H1 (cell line): ENCODE results near the gene RYR3. TPM values are rescaled to one million over a fixed set of nuclear protein-coding genes. Genes with fewer than 3 reads are reported as not detected.

ENCODE experiments used
- CTCF ChIA-PET: fragments of 300-600 bp; sonication (Branson Sonifier 250); formaldehyde crosslinking; loops from one replicate; lab custom pipeline; 2021; ENCODE audit not compliant: partially characterized antibody; lab: Charles Lee
- POLR2A ChIA-PET: fragments of 300-600 bp; sonication (Branson Sonifier 250); formaldehyde crosslinking; loops from one replicate; lab custom pipeline; 2021; ENCODE audit warnings: inconsistent platforms; ENCODE audit not compliant: partially characterized antibody; lab: Charles Lee
- DNase-seq, 2 experiments: peaks; one replicate each; pipeline versions ENCODE4 v3.0.0 to v3.0.0-alpha.2; 2010 to 2022; ENCODE audit warnings: low spot score in 2 of 2, low read depth in 1 of 2, mixed read lengths in 1 of 2
- FAIRE-seq: peaks from 2 replicates; lab custom pipeline; 2011; peaks lifted over from hg19 to GRCh38; lab: Jason Lieb, UNC
- H2AFZ ChIP-seq: 2 replicates; pipeline ENCODE4 v1.8.1; 2012; ENCODE audit warnings: low read length, inconsistent platforms
- H2AK5ac ChIP-seq: 2 replicates; pipeline ENCODE4 v1.6.1; 2013; ENCODE audit warnings: low read depth, low read length
- H2BK120ac ChIP-seq: replicated peaks from 2 replicates; pipeline ENCODE3; 2013; ENCODE audit warnings: low read depth, low read length, inconsistent platforms
- H2BK12ac ChIP-seq: 2 replicates; pipeline ENCODE4 v1.6.1; 2013; ENCODE audit warnings: low read depth, low read length
- H2BK15ac ChIP-seq: 2 replicates; pipeline ENCODE4 v1.6.1; 2013; ENCODE audit warnings: low read length
- H2BK20ac ChIP-seq: 2 replicates; pipeline ENCODE4 v1.6.1; 2013; ENCODE audit warnings: low read length
- H2BK5ac ChIP-seq: 2 replicates; pipeline ENCODE4 v1.6.1; 2013; ENCODE audit warnings: low read depth, low read length
- H3K14ac ChIP-seq: 2 replicates; pipeline ENCODE4 v1.6.1; 2013; ENCODE audit warnings: inconsistent platforms; ENCODE audit not compliant: insufficient read length
- H3K18ac ChIP-seq: 2 replicates; pipeline ENCODE4 v1.6.1; 2013; ENCODE audit warnings: low read length; ENCODE audit errors: extremely low read depth
- H3K23ac ChIP-seq: 2 replicates; pipeline ENCODE4 v1.6.1; 2013; ENCODE audit warnings: inconsistent platforms; ENCODE audit not compliant: insufficient read length
- H3K23me2 ChIP-seq: 2 replicates; pipeline ENCODE4 v1.6.1; 2013; ENCODE audit warnings: low read depth, low read length
- H3K27ac ChIP-seq: 2 replicates; pipeline ENCODE4 v1.6.1; 2011; ENCODE audit warnings: low read depth, low read length, inconsistent platforms
- H3K27me3 ChIP-seq, 4 experiments: replicated peaks in 1 of 4; 1 replicate in 1 of 4; 2 replicates in 3 of 4; pipeline versions ENCODE4 v1.6.1 to v1.8.1; 2011 to 2013; ENCODE audit warnings: low read length in 3 of 4, mild to moderate bottlenecking in 3 of 4, inconsistent platforms in 2 of 4, mixed read lengths in 2 of 4, moderate library complexity in 1 of 4; ENCODE audit not compliant: control insufficient read depth in 3 of 4, insufficient read depth in 3 of 4; ENCODE audit errors: extremely low read depth in 1 of 4
- H3K36me3 ChIP-seq, 4 experiments: 2 replicates each; pipeline versions ENCODE4 v1.6.1 to v1.8.1; 2011 to 2013; ENCODE audit warnings: mild to moderate bottlenecking in 4 of 4, low read length in 3 of 4, moderate library complexity in 2 of 4, control low read depth in 1 of 4, inconsistent platforms in 1 of 4; ENCODE audit not compliant: insufficient read depth in 4 of 4, control insufficient read depth in 2 of 4
- H3K4ac ChIP-seq: replicated peaks from 2 replicates; pipeline ENCODE3; 2013; ENCODE audit warnings: low read length, low read depth, mixed read lengths, inconsistent platforms; ENCODE audit not compliant: insufficient read length
- H3K4me1 ChIP-seq, 4 experiments: replicated peaks in 1 of 4; 1 replicate in 1 of 4; 2 replicates in 3 of 4; pipeline versions ENCODE4 v1.6.1 to v1.8.1; 2011 to 2013; ENCODE audit warnings: low read length in 3 of 4, inconsistent platforms in 2 of 4, mixed read lengths in 1 of 4; ENCODE audit not compliant: insufficient read depth in 4 of 4, control insufficient read depth in 3 of 4
- H3K4me2 ChIP-seq, 2 experiments: 2 replicates each; pipeline versions ENCODE4 v1.6.1 to v1.8.1; 2011 to 2013; ENCODE audit warnings: low read depth in 2 of 2, low read length in 2 of 2, control low read depth in 1 of 2, inconsistent platforms in 1 of 2, mild to moderate bottlenecking in 1 of 2; ENCODE audit not compliant: insufficient read depth in 1 of 2
- H3K4me3 ChIP-seq, 4 experiments: fragments of 200-600, 300-600 bp in 1 of 4; sonication (generic), shearing (Covaris generic), sonication (Bioruptor Twin) in 1 of 4; 2 replicates each; pipeline versions ENCODE4 v1.5.1 to v1.8.1; 2011 to 2016; ENCODE audit warnings: low read length in 4 of 4, low read depth in 3 of 4, control low read depth in 2 of 4, inconsistent platforms in 2 of 4, mild to moderate bottlenecking in 2 of 4, mixed read lengths in 1 of 4, moderate library complexity in 1 of 4; ENCODE audit not compliant: insufficient read depth in 2 of 4; ENCODE audit errors: extremely low read depth in 1 of 4
- H3K56ac ChIP-seq: replicated peaks from 2 replicates; pipeline ENCODE3; 2013; ENCODE audit warnings: low read depth, mild to moderate bottlenecking, mixed read lengths, low read length, inconsistent platforms; ENCODE audit not compliant: insufficient read length
- H3K79me1 ChIP-seq: 2 replicates; pipeline ENCODE4 v1.6.1; 2013; ENCODE audit warnings: low read depth, low read length, control low read depth
- H3K79me2 ChIP-seq, 2 experiments: 2 replicates each; pipeline versions ENCODE4 v1.6.1 to v1.8.1; 2012 to 2013; ENCODE audit warnings: low read length in 2 of 2, mild to moderate bottlenecking in 2 of 2, inconsistent platforms in 1 of 2; ENCODE audit not compliant: insufficient read depth in 2 of 2, control insufficient read depth in 1 of 2
- H3K9ac ChIP-seq, 4 experiments: replicated peaks in 1 of 4; 1 replicate in 1 of 4; 2 replicates in 3 of 4; pipeline versions ENCODE4 v1.6.1 to v1.8.1; 2011 to 2013; ENCODE audit warnings: low read depth in 3 of 4, low read length in 3 of 4, control low read depth in 2 of 4, mild to moderate bottlenecking in 2 of 4, moderate library complexity in 2 of 4, inconsistent platforms in 1 of 4; ENCODE audit errors: extremely low read depth in 1 of 4
- H3K9me3 ChIP-seq, 2 experiments: 2 replicates each; pipeline versions ENCODE4 v1.6.1 to v1.8.1; 2012 to 2013; ENCODE audit warnings: mild to moderate bottlenecking in 2 of 2, moderate library complexity in 2 of 2, control low read depth in 1 of 2, inconsistent platforms in 1 of 2, low read depth in 1 of 2, low read length in 1 of 2, mixed read lengths in 1 of 2; ENCODE audit not compliant: insufficient read depth in 2 of 2
- H4K20me1 ChIP-seq, 2 experiments: replicated peaks in 1 of 2; 2 replicates each; pipeline versions ENCODE3 to v1.8.1; 2011 to 2013; ENCODE audit warnings: inconsistent platforms in 2 of 2, low read length in 2 of 2, mild to moderate bottlenecking in 1 of 2; ENCODE audit not compliant: insufficient read depth in 2 of 2, control insufficient read depth in 1 of 2
- H4K5ac ChIP-seq: 2 replicates; pipeline ENCODE4 v1.6.1; 2013; ENCODE audit warnings: low read length, low read depth, mixed read lengths, inconsistent platforms; ENCODE audit not compliant: insufficient read length
- H4K8ac ChIP-seq: 2 replicates; pipeline ENCODE4 v1.8.0; 2013; ENCODE audit warnings: mild to moderate bottlenecking, moderate library complexity, low read length, inconsistent platforms; ENCODE audit not compliant: insufficient read depth; ENCODE audit errors: extremely low read depth
- H4K91ac ChIP-seq: replicated peaks from 2 replicates; pipeline ENCODE3; 2013; ENCODE audit warnings: low read length, mixed read lengths, inconsistent platforms; ENCODE audit not compliant: insufficient read length
- CEBPB ChIP-seq: IDR thresholded peaks from 2 replicates; pipeline ENCODE4 v1.6.1; 2012; ENCODE audit warnings: low read depth, low read length
- TCF12 ChIP-seq: IDR thresholded peaks from 2 replicates; pipeline ENCODE4 v1.6.1; 2011; ENCODE audit warnings: low read depth, mild to moderate bottlenecking, low read length
- TEAD4 ChIP-seq: IDR thresholded peaks from 2 replicates; pipeline ENCODE4 v1.6.1; 2012; ENCODE audit warnings: low read depth, low read length, inconsistent platforms, mixed read lengths
- YY1 ChIP-seq: IDR thresholded peaks from 2 replicates; pipeline ENCODE4 v1.6.1; 2011; ENCODE audit warnings: low read depth, mild to moderate bottlenecking, low read length
- WGBS, 2 experiments: shearing (Covaris generic) in 1 of 2; methylation state at CpG; one replicate each; pipeline versions ENCODE4 v1.1.6 to v1.1.7; 2013 to 2015; ENCODE audit warnings: low lambda C conversion rate in 2 of 2, mixed read lengths in 2 of 2, inconsistent platforms in 1 of 2, low coverage in 1 of 2, missing lambda C conversion rate in 1 of 2; ENCODE audit not compliant: insufficient replicate concordance in 2 of 2, insufficient coverage in 1 of 2, insufficient read length in 1 of 2; ENCODE audit errors: extremely low coverage in 1 of 2, missing lambda C conversion rate in 1 of 2; 5-methylcytosine and 5-hydroxymethylcytosine counted together
- polyA plus RNA-seq, 7 experiments: library from polyadenylated mRNA; depleted of rRNA in 3 of 7; stranded (reverse) in 5 of 7; unstranded in 2 of 7; fragments of >200 nt in 5 of 7; fragments of 200-250 nt in 2 of 7; gene quantifications; 1 replicate in 5 of 7; 2 replicates in 1 of 7; 4 replicates in 1 of 7; pipeline versions ENCODE4 v1.2.1 to v1.2.3, GENCODE V29; 2011 to 2013; ENCODE audit warnings: missing spikeins in 2 of 7, mixed read lengths in 2 of 7
- total RNA-seq: library from RNA; stranded (reverse); fragmentation: NEBNext Ultra II Directional; extraction: Animal tissue kit (Norgen Biotek cat#: 25700); gene quantifications from 2 replicates; pipeline ENCODE4 v1.2.1, GENCODE V29; 2021

The RYR3 gene
- total and polyA plus RNA-seq, 2 of the 8 experiments (the other 6 are each of a cell fraction or from before 2014, with no cell fraction given): 0.33 to 3.4 TPM

DNA sequence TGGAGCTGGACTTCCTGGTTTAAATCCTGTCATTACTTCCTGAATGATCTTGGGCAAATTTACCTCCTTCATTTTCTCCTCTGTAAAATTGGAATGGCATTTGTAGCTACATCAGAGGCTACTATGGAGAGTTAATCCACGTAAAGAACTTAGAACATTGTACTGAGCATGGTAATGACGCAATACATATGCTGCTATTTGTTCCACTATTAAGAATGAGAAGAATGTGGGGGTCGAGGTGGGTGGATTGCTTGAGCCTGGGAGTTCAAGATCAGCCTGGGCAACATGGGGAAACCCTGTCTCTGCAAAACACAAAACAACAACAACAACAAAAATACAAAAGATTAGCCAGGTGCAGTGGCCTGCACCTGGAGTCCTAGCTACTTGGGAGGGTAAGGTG lies 250.6 kb downstream of the RYR3 start:
- FAIRE-seq (no peak), DNase-seq (no peak)
- H2BK120ac ChIP-seq: no peak overlapping the region
- no peak overlapping the region for H2AK5ac ChIP-seq
- H3K9me3 ChIP-seq: no peaks in the 10 kb centered on the region
- no peak overlapping the region for H3K4ac ChIP-seq
- H3K18ac ChIP-seq: no peak overlapping the region
- H2BK5ac ChIP-seq: no peak overlapping the region
- TF ChIP-seq YY1 (no peak), CEBPB (peak; percentile 95), TCF12 (peak; percentile 75), TEAD4 (peak; percentile 48; the same call in 1 of the 2 replicates)
- no peak overlapping the region for H3K14ac ChIP-seq
- H3K27me3 ChIP-seq: no peaks in the 10 kb centered on the region
- H2BK15ac ChIP-seq: no peak overlapping the region
- H3K36me3 ChIP-seq: no peaks in the 10 kb centered on the region
- H3K9ac ChIP-seq: no peak overlapping the region
- no peaks in the 10 kb centered on the region for H3K23me2 ChIP-seq
- H3K4me1 ChIP-seq: peaks cover 5 to 13% (median 10%) of the 10 kb centered on the region in 4 experiments; a peak in 6 of 7 replicates
- H2AFZ ChIP-seq: no peak overlapping the region
- H4K8ac ChIP-seq: no peak overlapping the region
- no peaks in the 10 kb centered on the region for H3K79me1 ChIP-seq
- no peak overlapping the region for H3K4me2 ChIP-seq
- no peak overlapping the region for H3K23ac ChIP-seq
- no peaks in the 10 kb centered on the region for H4K20me1 ChIP-seq
- CTCF ChIA-PET: interaction anchor here (1.1 to 1.5 kb wide), 2 partner anchors 13 to 139 kb away, joined by 3 to 4 read pairs; no protein-coding TSS in a partner anchor
- no peak overlapping the region for H3K27ac ChIP-seq
- no peak overlapping the region for H4K91ac ChIP-seq
- H3K4me3 ChIP-seq: no peak overlapping the region
- no peak overlapping the region; the same call in 1 of the 2 replicates for H2BK12ac ChIP-seq
- no peaks in the 10 kb centered on the region for H3K79me2 ChIP-seq
- no peak overlapping the region for H3K56ac ChIP-seq
- no peak overlapping the region for H4K5ac ChIP-seq
- WGBS, 2 experiments: 66% methylated on average over 3 of the region's 3 CpGs; no CpG with 5 or more reads in 1 of the 2 experiments
- H2BK20ac ChIP-seq: no peak overlapping the region
- POLR2A ChIA-PET: no interaction called here
